K562 (cell line): ENCODE measurements around the gene USP15.

Experiments
- MAFK ChIP-seq: IDR thresholded peaks from 2 replicates; pipeline ENCODE4 v1.6.1; 2011; ENCODE audit warnings: low read length, improper control_type of control experiment
- ZKSCAN1 ChIP-seq: fragments of 150-350 bp; IDR thresholded peaks from 2 replicates; pipeline ENCODE4 v1.6.1; 2016; ENCODE audit warnings: low read depth, low read length

GRCh38 chr12:62290846-62291245, 30.6 kb downstream of the USP15 start:
- TF ChIP-seq ZKSCAN1 (no peak), MAFK (no peak)
